DOHH2 (cell line): Measurements from ENCODE around the gene SMARCD2.
"Not testable (repeated sequence)": the region's sequence is repeated elsewhere in the genome, so short reads cannot be mapped to it uniquely, and the experiment has no call there.

Experiments
- H3F3A ChIP-seq: fragments of 200-600 bp; sonication (generic), shearing (Covaris generic); 2 replicates; pipeline ENCODE4 v1.6.0; 2016; ENCODE audit warnings: antibody characterized with exemption, mild to moderate bottlenecking; ENCODE audit not compliant: control insufficient read depth, insufficient read depth
- H3K27ac ChIP-seq: fragments of 200-600 bp; sonication (generic); 2 replicates; pipeline ENCODE4 v1.5.1; 2014; ENCODE audit warnings: low read depth, mild to moderate bottlenecking, low read length, moderate library complexity
- H3K27me3 ChIP-seq: fragments of 200-600 bp; sonication (generic); 2 replicates; pipeline ENCODE4 v1.6.1; 2014; ENCODE audit warnings: mild to moderate bottlenecking, low read length, mixed read lengths; ENCODE audit not compliant: control insufficient read depth
- H3K36me3 ChIP-seq: fragments of 200-600 bp; sonication (generic); 2 replicates; pipeline ENCODE4 v1.6.1; 2014; ENCODE audit warnings: mild to moderate bottlenecking, low read length, moderate library complexity, mixed read lengths; ENCODE audit not compliant: control insufficient read depth
- H3K4me1 ChIP-seq: fragments of 200-600 bp; sonication (generic); 2 replicates; pipeline ENCODE4 v1.6.1; 2014; ENCODE audit warnings: mild to moderate bottlenecking, low read length, mixed read lengths; ENCODE audit not compliant: control insufficient read depth
- H3K4me2 ChIP-seq: fragments of 200-600 bp; sonication (generic); 2 replicates; pipeline ENCODE4 v1.6.0; 2014; ENCODE audit warnings: mild to moderate bottlenecking, low read length, moderate library complexity
- H3K4me3 ChIP-seq: fragments of 200-600 bp; sonication (generic); 2 replicates; pipeline ENCODE4 v1.5.1; 2014; ENCODE audit warnings: mild to moderate bottlenecking, low read length, mixed read lengths
- H3K79me2 ChIP-seq: fragments of 200-600 bp; sonication (generic); 2 replicates; pipeline ENCODE4 v1.6.1; 2014; ENCODE audit warnings: mild to moderate bottlenecking, low read length, mixed read lengths; ENCODE audit not compliant: control insufficient read depth
- H3K9me2 ChIP-seq: fragments of 200-600 bp; sonication (generic); replicated peaks from 2 replicates; pipeline ENCODE4 v1.6.1; 2014; ENCODE audit warnings: mild to moderate bottlenecking, low read length, mixed read lengths; ENCODE audit not compliant: control insufficient read depth
- H3K9me3 ChIP-seq: fragments of 200-600 bp; sonication (generic); 2 replicates; pipeline ENCODE4 v1.6.1; 2014; ENCODE audit warnings: antibody characterized with exemption, low read length, mixed read lengths; ENCODE audit not compliant: control insufficient read depth, insufficient read depth
- H4K20me1 ChIP-seq: fragments of 200-600 bp; sonication (generic); 2 replicates; pipeline ENCODE4 v1.6.0; 2014; ENCODE audit warnings: low read depth, mild to moderate bottlenecking, antibody characterized with exemption, low read length, moderate library complexity; ENCODE audit not compliant: control insufficient read depth, insufficient read depth
- EZH2phosphoT487 ChIP-seq: fragments of 200-600 bp; sonication (generic); IDR thresholded peaks from 2 replicates; pipeline ENCODE4 v1.6.1; 2017; ENCODE audit warnings: borderline replicate concordance, mild to moderate bottlenecking, antibody characterized with exemption, low read length, moderate library complexity, mixed read lengths
- TF ChIP-seq, protein P1 (sequence below): fragments of 200-600 bp; sonication (generic); IDR thresholded peaks from one replicate; pipeline ENCODE4 v1.5.1; 2014; ENCODE audit warnings: antibody characterized with exemption, mild to moderate bottlenecking, low read depth, low read length; ENCODE audit not compliant: poor library complexity, severe bottlenecking

Gene SMARCD2

DNA sequence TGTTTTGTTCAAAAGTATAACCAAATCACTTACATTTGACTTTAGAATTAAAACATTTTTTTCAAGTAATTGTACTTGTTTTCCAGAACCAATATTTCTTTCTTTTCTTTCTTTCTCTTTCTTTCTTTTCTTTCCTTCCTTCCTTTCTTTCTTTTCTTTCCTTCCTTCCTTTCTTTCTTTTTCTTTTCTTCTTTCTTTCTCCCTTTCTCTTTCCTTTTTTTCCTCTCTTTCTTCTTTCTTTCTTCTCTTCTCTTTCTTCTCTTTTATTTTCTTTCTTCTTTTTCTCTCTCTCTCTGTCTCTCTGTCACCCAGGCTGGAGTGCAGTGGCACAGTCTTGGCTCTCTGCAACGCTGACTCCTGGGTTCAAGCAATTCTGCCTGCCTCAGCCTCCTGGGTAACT lies 41.7 kb downstream of the SMARCD2 start:
- TF ChIP-seq EZH2phosphoT487: no peak
- TF ChIP-seq, protein P1, sequence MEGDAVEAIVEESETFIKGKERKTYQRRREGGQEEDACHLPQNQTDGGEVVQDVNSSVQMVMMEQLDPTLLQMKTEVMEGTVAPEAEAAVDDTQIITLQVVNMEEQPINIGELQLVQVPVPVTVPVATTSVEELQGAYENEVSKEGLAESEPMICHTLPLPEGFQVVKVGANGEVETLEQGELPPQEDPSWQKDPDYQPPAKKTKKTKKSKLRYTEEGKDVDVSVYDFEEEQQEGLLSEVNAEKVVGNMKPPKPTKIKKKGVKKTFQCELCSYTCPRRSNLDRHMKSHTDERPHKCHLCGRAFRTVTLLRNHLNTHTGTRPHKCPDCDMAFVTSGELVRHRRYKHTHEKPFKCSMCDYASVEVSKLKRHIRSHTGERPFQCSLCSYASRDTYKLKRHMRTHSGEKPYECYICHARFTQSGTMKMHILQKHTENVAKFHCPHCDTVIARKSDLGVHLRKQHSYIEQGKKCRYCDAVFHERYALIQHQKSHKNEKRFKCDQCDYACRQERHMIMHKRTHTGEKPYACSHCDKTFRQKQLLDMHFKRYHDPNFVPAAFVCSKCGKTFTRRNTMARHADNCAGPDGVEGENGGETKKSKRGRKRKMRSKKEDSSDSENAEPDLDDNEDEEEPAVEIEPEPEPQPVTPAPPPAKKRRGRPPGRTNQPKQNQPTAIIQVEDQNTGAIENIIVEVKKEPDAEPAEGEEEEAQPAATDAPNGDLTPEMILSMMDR: no peak
- no peaks in the 10 kb centered on the region for H3K9me3 ChIP-seq
- no peak overlapping the region for H3K27ac ChIP-seq
- no peaks in the 10 kb centered on the region for H3K27me3 ChIP-seq
- no peaks in the 10 kb centered on the region for H4K20me1 ChIP-seq
- H3K36me3 ChIP-seq: peaks cover 95% of the 10 kb centered on the region
- H3K4me3 ChIP-seq: no peak overlapping the region
- H3K79me2 ChIP-seq: peaks cover 24% of the 10 kb centered on the region
- no peaks in the 10 kb centered on the region for H3K9me2 ChIP-seq
- no peaks in the 10 kb centered on the region for H3K4me1 ChIP-seq
- no peak overlapping the region for H3K4me2 ChIP-seq
- H3F3A ChIP-seq: 0 out of 2 replicates have a peak, but pooled peaks cover 6% of the 10 kb centered on the region

DNA sequence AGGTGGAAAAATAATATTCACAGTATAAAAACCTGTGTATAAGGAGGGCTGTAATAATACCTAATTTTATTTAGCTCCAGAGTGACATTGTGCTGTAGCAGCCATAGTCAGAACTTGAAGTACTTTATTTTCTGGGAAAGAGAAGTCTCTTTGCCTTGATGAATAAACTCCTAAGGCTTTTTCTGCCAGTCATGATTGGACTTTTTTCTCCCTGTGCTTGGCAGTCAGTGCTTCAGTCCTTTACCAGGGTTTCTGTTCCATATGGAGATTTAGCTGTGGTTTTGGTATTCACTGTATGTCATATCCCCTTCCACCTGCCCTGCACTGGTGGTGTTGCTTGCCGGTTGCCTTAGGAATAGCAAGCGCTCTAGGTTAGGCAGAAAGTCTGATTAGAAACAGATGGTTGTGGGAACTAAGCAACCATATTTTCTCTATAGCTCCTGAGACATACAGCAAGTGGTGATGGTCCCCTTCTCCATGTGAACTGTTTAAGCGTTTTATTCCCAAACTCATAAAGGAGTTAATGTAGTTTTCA lies 43.8 kb downstream of the SMARCD2 start:
- no peaks in the 10 kb centered on the region for H3K27me3 ChIP-seq
- H3K9me3 ChIP-seq: no peaks in the 10 kb centered on the region
- H3K36me3 ChIP-seq: peaks cover 95% of the 10 kb centered on the region
- H3K4me1 ChIP-seq: no peaks in the 10 kb centered on the region
- 0 out of 2 replicates have a peak, but pooled peaks cover 3% of the 10 kb centered on the region for H4K20me1 ChIP-seq
- H3K4me2 ChIP-seq: no peak overlapping the region
- TF ChIP-seq EZH2phosphoT487: no peak
- TF ChIP-seq, protein P1: no peak
- 0 out of 2 replicates have a peak, but pooled peaks cover 5% of the 10 kb centered on the region for H3F3A ChIP-seq
- H3K27ac ChIP-seq: no peak overlapping the region
- no peaks in the 10 kb centered on the region for H3K9me2 ChIP-seq
- no peak overlapping the region for H3K4me3 ChIP-seq
- H3K79me2 ChIP-seq: peaks cover 42% of the 10 kb centered on the region

DNA sequence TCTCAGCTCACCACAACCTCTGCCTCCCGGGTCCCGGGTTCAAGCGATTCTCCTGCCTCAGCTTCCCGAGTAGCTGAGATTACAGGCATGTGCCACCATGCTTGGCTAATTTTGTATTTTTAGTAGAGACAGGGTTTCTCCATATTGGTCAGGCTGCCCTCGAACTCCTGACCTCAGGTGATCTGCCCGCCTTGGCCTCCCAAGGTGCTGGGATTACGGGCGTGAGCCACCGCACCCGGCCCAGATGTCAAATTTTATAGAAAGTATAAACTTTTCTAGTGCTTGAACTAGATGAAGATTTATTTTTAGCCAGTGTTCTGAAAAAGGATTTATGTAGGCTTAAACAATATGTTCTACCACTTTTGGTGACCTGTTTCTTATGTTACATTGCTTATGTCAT lies 46.1 kb downstream of the SMARCD2 start:
- not testable (repeated sequence) for H3K27me3 ChIP-seq, H3K4me1 ChIP-seq, H3K9me2 ChIP-seq, H3K9me3 ChIP-seq, H3F3A ChIP-seq, H4K20me1 ChIP-seq, H3K4me3 ChIP-seq, H3K27ac ChIP-seq, H3K4me2 ChIP-seq
- Histone ChIP-seq H3K79me2 (peaks cover 62% of the 10 kb centered on the region), H3K36me3 (peaks cover 98% of the 10 kb centered on the region)

DNA sequence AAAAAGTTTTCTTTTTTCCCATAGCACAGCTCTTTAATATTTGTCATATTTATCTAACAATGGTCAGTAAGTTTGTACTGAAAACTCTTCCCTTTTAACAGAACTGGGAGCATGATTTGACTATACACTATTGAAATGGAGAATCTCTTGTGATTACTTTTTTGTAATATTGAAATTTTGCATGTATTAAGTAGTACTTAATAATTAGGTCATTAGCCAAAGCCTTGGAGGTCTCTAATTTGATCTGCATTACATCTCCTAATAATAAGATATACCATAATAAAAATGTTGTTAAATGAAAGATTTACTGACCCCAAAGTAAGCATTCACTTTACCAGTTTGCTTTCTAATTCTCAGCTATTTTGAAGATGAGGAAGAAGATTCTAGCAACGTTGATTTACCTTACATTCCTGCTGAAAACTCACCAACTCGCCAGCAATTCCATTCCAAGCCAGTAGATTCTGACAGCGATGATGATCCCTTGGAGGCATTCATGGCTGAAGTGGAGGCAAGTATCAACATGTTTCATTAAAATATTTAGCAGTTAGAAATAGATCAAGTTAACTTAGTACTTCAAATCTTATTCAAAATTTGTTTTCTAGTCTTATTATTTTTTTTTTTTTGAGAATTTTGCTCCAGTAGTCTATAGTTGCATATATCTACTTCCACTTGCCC lies 50.3 kb downstream of the SMARCD2 start:
- Histone ChIP-seq H3K79me2 (peaks cover 84% of the 10 kb centered on the region), H3K4me2 (no peak overlapping the region), H3K27ac (no peak overlapping the region)

More for the DNA sequence above, 50.3 kb downstream of the SMARCD2 start:
- Histone ChIP-seq H3K36me3 (peaks cover 96% of the 10 kb centered on the region), H3K4me3 (no peak overlapping the region), H3K9me3 (no peaks in the 10 kb centered on the region), H3K9me2 (no peaks in the 10 kb centered on the region), H3F3A (0 out of 2 replicates have a peak, but pooled peaks cover 3% of the 10 kb centered on the region), H3K27me3 (no peaks in the 10 kb centered on the region), H4K20me1 (0 out of 2 replicates have a peak, but pooled peaks cover 3% of the 10 kb centered on the region), H3K4me1 (no peaks in the 10 kb centered on the region)
- no peak for TF ChIP-seq EZH2phosphoT487
- TF ChIP-seq, protein P1: no peak
